ENCODE measurements around the gene RNF213.
"Not testable (repeated sequence)": the region's sequence is repeated elsewhere in the genome, so short reads cannot be mapped to it uniquely, and the experiment has no call there.

Gene RNF213

GRCh38 chr17:80328634-80329380 is 68.2 kb downstream of the RNF213 start:
- Histone ChIP-seq H3K27me3 (ENCODE audit: low read depth, low read length) (no peaks in the 10 kb centered on the region), H3K9me3 (ENCODE audit: control insufficient read depth in 1 of 2, low read length in 2 of 2) (no peaks in the 10 kb centered on the region), H3K27ac (ENCODE audit: low read length) (no peak overlapping the region), H3K4me3 (ENCODE audit: low read depth in 1 of 2, low read length in 2 of 2) (no peak overlapping the region), H3K36me3 (ENCODE audit: control insufficient read depth in 1 of 2, insufficient read depth in 2 of 2, low read length in 2 of 2) (peaks cover 63 to 76% of the 10 kb centered on the region in 2 donors), H3K4me1 (ENCODE audit: control insufficient read depth in 1 of 2, insufficient read depth in 2 of 2, low read length in 2 of 2) (no peaks in the 10 kb centered on the region)

GRCh38 chr17:80329421-80329820 is 68.8 kb downstream of the RNF213 start:
- H3K4me3 ChIP-seq (ENCODE audit: low read depth in 1 of 2, low read length in 2 of 2); H3K27me3 ChIP-seq (ENCODE audit: low read depth, low read length); H3K4me1 ChIP-seq (ENCODE audit: control insufficient read depth in 1 of 2, insufficient read depth in 2 of 2, low read length in 2 of 2); H3K27ac ChIP-seq (ENCODE audit: low read length); H3K9me3 ChIP-seq (ENCODE audit: control insufficient read depth in 1 of 2, low read length in 2 of 2): not testable (repeated sequence)
- peaks cover 69 to 83% of the 10 kb centered on the region in 2 donors for H3K36me3 ChIP-seq (ENCODE audit: control insufficient read depth in 1 of 2, insufficient read depth in 2 of 2, low read length in 2 of 2)

GRCh38 chr17:80330276-80330675 is 69.6 kb downstream of the RNF213 start:
- Histone ChIP-seq H3K9me3 (ENCODE audit: control insufficient read depth in 1 of 2, low read length in 2 of 2) (no peaks in the 10 kb centered on the region), H3K27ac (ENCODE audit: low read length) (no peak overlapping the region), H3K4me1 (ENCODE audit: control insufficient read depth in 1 of 2, insufficient read depth in 2 of 2, low read length in 2 of 2) (no peaks in the 10 kb centered on the region), H3K36me3 (ENCODE audit: control insufficient read depth in 1 of 2, insufficient read depth in 2 of 2, low read length in 2 of 2) (peaks cover 64 to 81% of the 10 kb centered on the region in 2 donors), H3K27me3 (ENCODE audit: low read depth, low read length) (no peaks in the 10 kb centered on the region), H3K4me3 (ENCODE audit: low read depth in 1 of 2, low read length in 2 of 2) (no peak overlapping the region)

GRCh38 chr17:80330938-80331337 is 70.3 kb downstream of the RNF213 start:
- not testable (repeated sequence) for H3K27me3 ChIP-seq (ENCODE audit: low read depth, low read length); H3K4me3 ChIP-seq (ENCODE audit: low read depth in 1 of 2, low read length in 2 of 2); H3K27ac ChIP-seq (ENCODE audit: low read length); H3K4me1 ChIP-seq (ENCODE audit: control insufficient read depth in 1 of 2, insufficient read depth in 2 of 2, low read length in 2 of 2); H3K9me3 ChIP-seq (ENCODE audit: control insufficient read depth in 1 of 2, low read length in 2 of 2)
- H3K36me3 ChIP-seq (ENCODE audit: control insufficient read depth in 1 of 2, insufficient read depth in 2 of 2, low read length in 2 of 2): peaks cover 67 to 82% of the 10 kb centered on the region in 2 donors

- Histone ChIP-seq H3K4me1 (ENCODE audit: control insufficient read depth in 1 of 2, insufficient read depth in 2 of 2, low read length in 2 of 2) (no peaks in the 10 kb centered on the region), H3K36me3 (ENCODE audit: control insufficient read depth in 1 of 2, insufficient read depth in 2 of 2, low read length in 2 of 2) (peaks cover 69 to 81% of the 10 kb centered on the region in 2 donors)
Measured at GRCh38 chr17:80331820-80332219, 71.2 kb downstream of the RNF213 start.

GRCh38 chr17:80337195-80337895 is 76.7 kb downstream of the RNF213 start:
- H3K27me3 ChIP-seq (ENCODE audit: low read depth, low read length): no peaks in the 10 kb centered on the region

More at GRCh38 chr17:80331820-80332219, 71.2 kb downstream of the RNF213 start:
- no peaks in the 10 kb centered on the region for H3K27me3 ChIP-seq (ENCODE audit: low read depth, low read length)
- no peaks in the 10 kb centered on the region for H3K9me3 ChIP-seq (ENCODE audit: control insufficient read depth in 1 of 2, low read length in 2 of 2)
- H3K4me3 ChIP-seq (ENCODE audit: low read depth in 1 of 2, low read length in 2 of 2): no peak overlapping the region
- no peak overlapping the region for H3K27ac ChIP-seq (ENCODE audit: low read length)

GRCh38 chr17:80339118-80339517 is 78.5 kb downstream of the RNF213 start:
- peaks cover 67 to 80% of the 10 kb centered on the region in 2 donors for H3K36me3 ChIP-seq (ENCODE audit: control insufficient read depth in 1 of 2, insufficient read depth in 2 of 2, low read length in 2 of 2)
- H3K27ac ChIP-seq (ENCODE audit: low read length): no peak overlapping the region
- no peaks in the 10 kb centered on the region for H3K4me1 ChIP-seq (ENCODE audit: control insufficient read depth in 1 of 2, insufficient read depth in 2 of 2, low read length in 2 of 2)
- no peak overlapping the region for H3K4me3 ChIP-seq (ENCODE audit: low read depth in 1 of 2, low read length in 2 of 2)
- no peaks in the 10 kb centered on the region for H3K9me3 ChIP-seq (ENCODE audit: control insufficient read depth in 1 of 2, low read length in 2 of 2)
- H3K27me3 ChIP-seq (ENCODE audit: low read depth, low read length): no peaks in the 10 kb centered on the region

More at GRCh38 chr17:80337195-80337895, 76.7 kb downstream of the RNF213 start:
- Histone ChIP-seq H3K27ac (ENCODE audit: low read length) (no peak overlapping the region), H3K36me3 (ENCODE audit: control insufficient read depth in 1 of 2, insufficient read depth in 2 of 2, low read length in 2 of 2) (peaks cover 67 to 75% of the 10 kb centered on the region in 2 donors), H3K4me1 (ENCODE audit: control insufficient read depth in 1 of 2, insufficient read depth in 2 of 2, low read length in 2 of 2) (no peaks in the 10 kb centered on the region), H3K9me3 (ENCODE audit: control insufficient read depth in 1 of 2, low read length in 2 of 2) (no peaks in the 10 kb centered on the region), H3K4me3 (ENCODE audit: low read depth in 1 of 2, low read length in 2 of 2) (no peak overlapping the region)

GRCh38 chr17:80339731-80340456 is 79.2 kb downstream of the RNF213 start:
- Histone ChIP-seq H3K36me3 (ENCODE audit: control insufficient read depth in 1 of 2, insufficient read depth in 2 of 2, low read length in 2 of 2) (peaks cover 72 to 83% of the 10 kb centered on the region in 2 donors), H3K9me3 (ENCODE audit: control insufficient read depth in 1 of 2, low read length in 2 of 2) (no peaks in the 10 kb centered on the region), H3K4me3 (ENCODE audit: low read depth in 1 of 2, low read length in 2 of 2) (no peak overlapping the region), H3K4me1 (ENCODE audit: control insufficient read depth in 1 of 2, insufficient read depth in 2 of 2, low read length in 2 of 2) (no peaks in the 10 kb centered on the region), H3K27me3 (ENCODE audit: low read depth, low read length) (no peaks in the 10 kb centered on the region), H3K27ac (ENCODE audit: low read length) (no peak overlapping the region)

GRCh38 chr17:80345321-80345720 is 84.7 kb downstream of the RNF213 start:
- H3K9me3 ChIP-seq (ENCODE audit: control insufficient read depth in 1 of 2, low read length in 2 of 2): no peaks in the 10 kb centered on the region
- no peaks in the 10 kb centered on the region for H3K4me1 ChIP-seq (ENCODE audit: control insufficient read depth in 1 of 2, insufficient read depth in 2 of 2, low read length in 2 of 2)
- no peak overlapping the region for H3K27ac ChIP-seq (ENCODE audit: low read length)
- no peak overlapping the region for H3K4me3 ChIP-seq (ENCODE audit: low read depth in 1 of 2, low read length in 2 of 2)
- peaks cover 83 to 87% of the 10 kb centered on the region in 2 donors for H3K36me3 ChIP-seq (ENCODE audit: control insufficient read depth in 1 of 2, insufficient read depth in 2 of 2, low read length in 2 of 2)
- no peaks in the 10 kb centered on the region for H3K27me3 ChIP-seq (ENCODE audit: low read depth, low read length)

GRCh38 chr17:80345841-80346497 is 85.3 kb downstream of the RNF213 start:
- peaks cover 90 to 92% of the 10 kb centered on the region in 2 donors for H3K36me3 ChIP-seq (ENCODE audit: control insufficient read depth in 1 of 2, insufficient read depth in 2 of 2, low read length in 2 of 2)
- H3K4me1 ChIP-seq (ENCODE audit: control insufficient read depth in 1 of 2, insufficient read depth in 2 of 2, low read length in 2 of 2): no peaks in the 10 kb centered on the region
- no peak overlapping the region for H3K27ac ChIP-seq (ENCODE audit: low read length)
- H3K9me3 ChIP-seq (ENCODE audit: control insufficient read depth in 1 of 2, low read length in 2 of 2): no peaks in the 10 kb centered on the region
- H3K4me3 ChIP-seq (ENCODE audit: low read depth in 1 of 2, low read length in 2 of 2): no peak overlapping the region
- H3K27me3 ChIP-seq (ENCODE audit: low read depth, low read length): no peaks in the 10 kb centered on the region

Measured in muscle layer of duodenum (tissue), 2 donors.